Measurements from ENCODE around the gene SPAG8. TPM values are rescaled to one million over a fixed set of nuclear protein-coding genes. Genes with fewer than 3 reads are reported as not detected.

The SPAG8 gene
- polyA plus RNA-seq, 1 donor (not counting 4 experiments of a cell fraction or from before 2014, with no cell fraction given) = 0.08 TPM

GRCh38 chr9:35759795-35760194 is 52.3 kb downstream of the SPAG8 start:
- no peak overlapping the region for H3K4me2 ChIP-seq (ENCODE audit: control insufficient read depth, extremely low read depth, insufficient read depth, low read depth, low read length)
- peaks cover 3% of the 10 kb centered on the region for H3K4me1 ChIP-seq (ENCODE audit: control insufficient read depth, extremely low read depth, insufficient read depth, low read length)
- no peaks in the 10 kb centered on the region for H3K9me1 ChIP-seq (ENCODE audit: control insufficient read depth, extremely low read depth, insufficient read depth, low read length)
- H3K79me2 ChIP-seq (ENCODE audit: control insufficient read depth, insufficient read depth, low read length) = peaks cover 1% of the 10 kb centered on the region
- no peaks in the 10 kb centered on the region for H3K27me3 ChIP-seq (ENCODE audit: control insufficient read depth, extremely low read depth, insufficient read depth, low read length)
- no peak overlapping the region for H3K9ac ChIP-seq (ENCODE audit: control insufficient read depth, extremely low read depth, insufficient read depth, low read length)
- H2AFZ ChIP-seq (ENCODE audit: control insufficient read depth, low read length) = no peak overlapping the region
- TF ChIP-seq CTCF (optimal IDR thresholded peaks at IDR 0.05 in 1 of 3, IDR thresholded peaks at IDR 0.05 in 1 of 3, conservative IDR thresholded peaks at IDR 0.05 in 1 of 3; ENCODE audit: extremely low read depth in 1 of 3, insufficient read depth in 2 of 3, low read length in 3 of 3) (no peak), EZH2 (IDR thresholded peaks at IDR 0.05; ENCODE audit: low read length) (no peak)
- no peak for DNase-seq (ENCODE audit: low read depth, low spot score)
- dilution Hi-C loops (cut with MboI; ENCODE audit: extremely low pct_ligation_motif_present, low sequenced_read_pairs) = no loop called here
- peaks cover 1 to 3% of the 10 kb centered on the region in 2 experiments for H3K36me3 ChIP-seq (ENCODE audit: control insufficient read depth in 2 of 2, extremely low read depth in 1 of 2, insufficient read depth in 2 of 2, low read length in 2 of 2)
- no peaks in the 10 kb centered on the region for H4K20me1 ChIP-seq (ENCODE audit: control insufficient read depth, extremely low read depth, insufficient read depth, low read length)
- no peak overlapping the region for H3K27ac ChIP-seq (ENCODE audit: control insufficient read depth, insufficient read depth, low read length)
- no peaks in the 10 kb centered on the region for H3K9me3 ChIP-seq (ENCODE audit: control insufficient read depth, low read depth, low read length)
- FAIRE-seq = no peak
- H3K4me3 ChIP-seq (ENCODE audit: control insufficient read depth in 2 of 3, extremely low read depth in 1 of 3, insufficient read depth in 2 of 3, low read depth in 1 of 3, low read length in 3 of 3) = no peak overlapping the region

Small RNA genes lying within 50 kb of the gene (small RNA-seq; reads per million reads assigned to genes)
- gene HINT2 (ENCODE audit: insufficient read length in 3 of 3, low read depth in 3 of 3, low replicate concordance in 1 of 3) = 0 to 0.33 (median 0.25) reads per million in 3 experiments

Other genes starting within 250 kb of the SPAG8 start
- 11.2 to 13.5 TPM (median 11.8 TPM) in 3 replicates for gene TESK1, start 207.0 kb downstream of the SPAG8 start, polyA plus RNA-seq
- gene CD72, start 193.8 kb downstream of the SPAG8 start, polyA plus RNA-seq = 0.66 to 2.4 TPM (median 0.82 TPM) in 3 replicates
- gene SIT1, start 161.3 kb downstream of the SPAG8 start, polyA plus RNA-seq = not detected in 3 replicates
- 21.6 to 91.8 TPM (median 40.5 TPM) in 3 replicates for gene RMRP, start 154.2 kb downstream of the SPAG8 start, polyA plus RNA-seq
- 10.5 to 14.3 TPM (median 14.1 TPM) in 3 replicates for gene CCDC107, start 154.0 kb downstream of the SPAG8 start, polyA plus RNA-seq
- gene ARHGEF39, start 147.1 kb downstream of the SPAG8 start, polyA plus RNA-seq = 0.88 to 3.3 TPM (median 2.4 TPM) in 3 replicates
- 0.89 to 9.5 TPM (median 7.2 TPM) in 3 replicates for gene CA9, start 138.3 kb downstream of the SPAG8 start, polyA plus RNA-seq
- gene TPM2, start 122.3 kb downstream of the SPAG8 start, polyA plus RNA-seq = 30.1 to 67.0 TPM (median 53.1 TPM) in 3 replicates
- gene TLN1, start 80.1 kb downstream of the SPAG8 start, polyA plus RNA-seq = 53.0 to 98.3 TPM (median 54.6 TPM) in 3 replicates
- 24.6 to 33.2 TPM (median 27.0 TPM) in 3 replicates for gene CREB3, start 79.6 kb downstream of the SPAG8 start, polyA plus RNA-seq
- 28.7 to 42.2 TPM (median 31.7 TPM) in 3 replicates for gene GBA2, start 63.0 kb downstream of the SPAG8 start, polyA plus RNA-seq
- 17.6 to 19.8 TPM (median 18.3 TPM) in 3 replicates for gene RGP1, start 63.0 kb downstream of the SPAG8 start, polyA plus RNA-seq
- not detected in 3 replicates for gene MSMP, start 58.0 kb downstream of the SPAG8 start, polyA plus RNA-seq
- gene NPR2, start 20.7 kb downstream of the SPAG8 start, polyA plus RNA-seq = 3.5 to 5.0 TPM (median 3.9 TPM) in 3 replicates
- gene HINT2, start 2.8 kb upstream of the SPAG8 start, polyA plus RNA-seq = 11.6 to 16.6 TPM (median 16.6 TPM) in 3 replicates
- gene FAM221B, start 16.5 kb upstream of the SPAG8 start, polyA plus RNA-seq = not detected in 3 replicates
- gene TMEM8B, start 17.0 kb upstream of the SPAG8 start, polyA plus RNA-seq = 1.3 to 2.0 TPM (median 2.0 TPM) in 3 replicates
- gene OR13J1, start 58.1 kb upstream of the SPAG8 start, polyA plus RNA-seq = not detected in 3 replicates
- gene HRCT1, start 93.9 kb upstream of the SPAG8 start, polyA plus RNA-seq = not detected in 3 replicates
- gene SPAAR, start 97.2 kb upstream of the SPAG8 start, polyA plus RNA-seq = not detected in 3 replicates
- gene OR2S2, start 145.9 kb upstream of the SPAG8 start, polyA plus RNA-seq = not detected in 3 replicates
- gene RECK, start 224.7 kb upstream of the SPAG8 start, polyA plus RNA-seq = 3.3 to 4.6 TPM (median 4.0 TPM) in 3 replicates

All from keratinocyte (primary cell).